ENCODE results near the gene G3BP2. TPM values are rescaled to one million over a fixed set of nuclear protein-coding genes. Genes with fewer than 3 reads are reported as not detected.
A peak's percentile ranks its signal among the peaks of the same experiment; 100 is the strongest.

Gene G3BP2
- total and polyA plus RNA-seq, 12 donors = 10.6 to 119 (median 87.1) TPM

- WGBS, 2 donors = 94% methylated on average over 3 of the region's 3 CpGs
- intact Hi-C loops (cut with DNase I) = no loop called here
- ATAC-seq (no peak), DNase-seq (no peak)
- Histone ChIP-seq H3K27me3 (no peaks in the 10 kb centered on the region), H3K4me3 (no peak overlapping the region), H3K36me3 (peaks cover 0 to 17% (median 0%) of the 10 kb centered on the region in 9 donors), H3K27ac (no peak overlapping the region), H3K9me3 (no peaks in the 10 kb centered on the region), H3K4me1 (peaks cover 0 to 9% (median 0%) of the 10 kb centered on the region in 9 donors)
- TF ChIP-seq, protein P1, sequence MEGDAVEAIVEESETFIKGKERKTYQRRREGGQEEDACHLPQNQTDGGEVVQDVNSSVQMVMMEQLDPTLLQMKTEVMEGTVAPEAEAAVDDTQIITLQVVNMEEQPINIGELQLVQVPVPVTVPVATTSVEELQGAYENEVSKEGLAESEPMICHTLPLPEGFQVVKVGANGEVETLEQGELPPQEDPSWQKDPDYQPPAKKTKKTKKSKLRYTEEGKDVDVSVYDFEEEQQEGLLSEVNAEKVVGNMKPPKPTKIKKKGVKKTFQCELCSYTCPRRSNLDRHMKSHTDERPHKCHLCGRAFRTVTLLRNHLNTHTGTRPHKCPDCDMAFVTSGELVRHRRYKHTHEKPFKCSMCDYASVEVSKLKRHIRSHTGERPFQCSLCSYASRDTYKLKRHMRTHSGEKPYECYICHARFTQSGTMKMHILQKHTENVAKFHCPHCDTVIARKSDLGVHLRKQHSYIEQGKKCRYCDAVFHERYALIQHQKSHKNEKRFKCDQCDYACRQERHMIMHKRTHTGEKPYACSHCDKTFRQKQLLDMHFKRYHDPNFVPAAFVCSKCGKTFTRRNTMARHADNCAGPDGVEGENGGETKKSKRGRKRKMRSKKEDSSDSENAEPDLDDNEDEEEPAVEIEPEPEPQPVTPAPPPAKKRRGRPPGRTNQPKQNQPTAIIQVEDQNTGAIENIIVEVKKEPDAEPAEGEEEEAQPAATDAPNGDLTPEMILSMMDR (IDR thresholded peaks at IDR 0.05) = peak in 5 of 9 donors; percentile 19 to 40 (median 27)
These were observed 35.0 kb upstream of the G3BP2 start for GRCh38 chr4:75708218-75708691.

GRCh38 chr4:75705198-75705977 lies 32.2 kb upstream of the G3BP2 start:
- DNase-seq (no peak), ATAC-seq (no peak)
- TF ChIP-seq, protein P1 (IDR thresholded peaks at IDR 0.05) = no peak
- no peaks in the 10 kb centered on the region for H3K27me3 ChIP-seq
- H3K4me1 ChIP-seq = peaks cover 0 to 7% (median 0%) of the 10 kb centered on the region in 9 donors
- H3K36me3 ChIP-seq = peaks cover 0 to 17% (median 0%) of the 10 kb centered on the region in 9 donors
- H3K9me3 ChIP-seq = no peaks in the 10 kb centered on the region
- intact Hi-C loops (cut with DNase I) = no loop called here
- H3K4me3 ChIP-seq = no peak overlapping the region
- no peak overlapping the region for H3K27ac ChIP-seq
- 97 to 98% methylated on average over 6 of the region's 6 CpGs for WGBS, 2 donors

- 64 to 70% methylated on average over 4 of the region's 4 CpGs for WGBS, 2 donors
- Histone ChIP-seq H3K4me1 (peaks cover 0 to 12% (median 0%) of the 10 kb centered on the region in 9 donors), H3K36me3 (peaks cover 0 to 17% (median 0%) of the 10 kb centered on the region in 9 donors), H3K27me3 (no peaks in the 10 kb centered on the region), H3K4me3 (no peak overlapping the region), H3K9me3 (no peaks in the 10 kb centered on the region), H3K27ac (no peak overlapping the region)
- DNase-seq (no peak), ATAC-seq (no peak)
- TF ChIP-seq, protein P1 (IDR thresholded peaks at IDR 0.05) = no peak
- intact Hi-C loops (cut with DNase I) = no loop called here
These were observed 29.8 kb upstream of the G3BP2 start for GRCh38 chr4:75702919-75703411.

GRCh38 chr4:75699299-75699698 lies 26.1 kb upstream of the G3BP2 start:
- no peak for DNase-seq
- no peak for ATAC-seq

More at GRCh38 chr4:75699299-75699698, 26.1 kb upstream of the G3BP2 start:
- 0 to 2% methylated on average over 1 of the region's 1 CpG for WGBS, 2 donors
- Histone ChIP-seq H3K4me1 (peaks cover 0 to 16% (median 0%) of the 10 kb centered on the region in 9 donors), H3K4me3 (no peak overlapping the region), H3K27ac (peak overlapping the region in 1 of 10 donors; percentile 82), H3K36me3 (peaks cover 0 to 9% (median 0%) of the 10 kb centered on the region in 9 donors), H3K9me3 (no peaks in the 10 kb centered on the region), H3K27me3 (no peaks in the 10 kb centered on the region)
- TF ChIP-seq, protein P1 (IDR thresholded peaks at IDR 0.05) = no peak
- intact Hi-C loops (cut with DNase I) = no loop called here

All from heart right ventricle (tissue), 16 donors.